ENCODE measurements around the gene LRRK2. TPM values are rescaled to one million over a fixed set of nuclear protein-coding genes. Genes with fewer than 3 reads are reported as not detected.

Gene LRRK2
- total RNA-seq, 6 experiments from 2014 or later: 0.28 to 1.6 (median 1.2) TPM

GRCh38 chr12:40229690-40230651 lies 5.2 kb downstream of the LRRK2 start:
- no peaks in the 10 kb centered on the region for H3K9me3 Mint-ChIP-seq
- TF ChIP-seq, protein P1, sequence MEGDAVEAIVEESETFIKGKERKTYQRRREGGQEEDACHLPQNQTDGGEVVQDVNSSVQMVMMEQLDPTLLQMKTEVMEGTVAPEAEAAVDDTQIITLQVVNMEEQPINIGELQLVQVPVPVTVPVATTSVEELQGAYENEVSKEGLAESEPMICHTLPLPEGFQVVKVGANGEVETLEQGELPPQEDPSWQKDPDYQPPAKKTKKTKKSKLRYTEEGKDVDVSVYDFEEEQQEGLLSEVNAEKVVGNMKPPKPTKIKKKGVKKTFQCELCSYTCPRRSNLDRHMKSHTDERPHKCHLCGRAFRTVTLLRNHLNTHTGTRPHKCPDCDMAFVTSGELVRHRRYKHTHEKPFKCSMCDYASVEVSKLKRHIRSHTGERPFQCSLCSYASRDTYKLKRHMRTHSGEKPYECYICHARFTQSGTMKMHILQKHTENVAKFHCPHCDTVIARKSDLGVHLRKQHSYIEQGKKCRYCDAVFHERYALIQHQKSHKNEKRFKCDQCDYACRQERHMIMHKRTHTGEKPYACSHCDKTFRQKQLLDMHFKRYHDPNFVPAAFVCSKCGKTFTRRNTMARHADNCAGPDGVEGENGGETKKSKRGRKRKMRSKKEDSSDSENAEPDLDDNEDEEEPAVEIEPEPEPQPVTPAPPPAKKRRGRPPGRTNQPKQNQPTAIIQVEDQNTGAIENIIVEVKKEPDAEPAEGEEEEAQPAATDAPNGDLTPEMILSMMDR (IDR thresholded peaks at IDR 0.05): no peak
- no peak overlapping the region for H3K27ac Mint-ChIP-seq
- H3K27me3 Mint-ChIP-seq (ENCODE audit: insufficient read depth): no peaks in the 10 kb centered on the region
- DNase-seq: no peak
- no peaks in the 10 kb centered on the region for H3K36me3 Mint-ChIP-seq (ENCODE audit: low read depth)
- peaks cover 21% of the 10 kb centered on the region for H3K4me1 Mint-ChIP-seq (ENCODE audit: low read depth)
- no peak overlapping the region for H3K4me3 Mint-ChIP-seq

DNA sequence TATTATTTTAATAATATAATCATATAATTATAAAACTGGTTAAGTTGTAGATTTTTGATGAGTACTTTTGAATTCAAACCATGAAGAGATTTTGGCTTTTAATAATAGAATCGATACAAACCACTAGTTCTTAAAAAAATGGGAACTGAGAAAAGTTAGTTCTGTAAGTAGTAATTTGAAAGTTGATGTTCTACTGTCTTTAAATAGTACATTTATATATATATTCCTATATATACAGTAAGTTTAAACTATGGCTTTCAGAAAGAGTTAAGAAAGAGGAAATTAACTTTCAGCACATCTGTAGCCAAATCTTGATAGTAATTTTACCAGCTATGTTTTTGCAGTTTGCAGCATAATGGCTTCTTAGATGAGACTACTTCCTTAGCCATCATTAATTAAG lies 7.8 kb downstream of the LRRK2 start:
- TF ChIP-seq, protein P1 (IDR thresholded peaks at IDR 0.05): no peak
- no peak for DNase-seq
- no peak overlapping the region for H3K4me3 Mint-ChIP-seq
- H3K9me3 Mint-ChIP-seq: no peaks in the 10 kb centered on the region
- no peaks in the 10 kb centered on the region for H3K36me3 Mint-ChIP-seq (ENCODE audit: low read depth)
- no peaks in the 10 kb centered on the region; the same call in 1 of the 2 replicates for H3K27me3 Mint-ChIP-seq (ENCODE audit: insufficient read depth)
- H3K27ac Mint-ChIP-seq: no peak overlapping the region
- H3K4me1 Mint-ChIP-seq (ENCODE audit: low read depth): no peaks in the 10 kb centered on the region

GRCh38 chr12:40233741-40234367 lies 9.1 kb downstream of the LRRK2 start:
- Mint-ChIP-seq H3K36me3 (ENCODE audit: low read depth) (no peaks in the 10 kb centered on the region), H3K4me1 (ENCODE audit: low read depth) (no peaks in the 10 kb centered on the region), H3K27ac (no peak overlapping the region), H3K9me3 (no peaks in the 10 kb centered on the region), H3K27me3 (ENCODE audit: insufficient read depth) (no peaks in the 10 kb centered on the region; the same call in none of the 2 replicates), H3K4me3 (no peak overlapping the region)
- no peak for DNase-seq
- TF ChIP-seq, protein P1 (IDR thresholded peaks at IDR 0.05): no peak

DNA sequence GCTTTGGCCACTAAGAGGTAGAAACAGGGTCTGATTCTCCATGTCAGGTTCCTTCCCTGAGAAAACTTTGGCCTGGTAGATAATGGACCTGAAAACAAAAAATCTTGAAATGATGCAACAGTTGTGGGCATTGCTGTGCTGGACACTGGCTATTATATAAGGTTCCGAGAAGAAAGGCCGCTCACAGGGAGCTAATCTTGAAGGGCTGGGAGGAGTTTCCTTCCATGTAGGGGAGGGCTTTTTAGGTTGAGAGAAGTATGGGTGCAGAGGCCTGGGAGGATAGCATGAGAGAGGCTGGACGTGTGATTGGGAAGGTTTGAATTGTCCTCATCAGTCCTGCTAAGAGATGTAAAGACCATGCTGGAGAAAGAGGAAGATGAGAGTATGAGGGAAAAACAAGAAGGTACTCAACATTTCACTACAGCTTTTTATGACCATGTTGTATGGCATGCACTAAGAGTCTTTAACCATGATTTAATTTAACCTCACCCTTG lies 11.6 kb downstream of the LRRK2 start:
- H3K27ac Mint-ChIP-seq: no peak overlapping the region
- no peak overlapping the region for H3K4me3 Mint-ChIP-seq
- H3K27me3 Mint-ChIP-seq (ENCODE audit: insufficient read depth): no peaks in the 10 kb centered on the region; the same call in none of the 2 replicates
- DNase-seq: no peak
- TF ChIP-seq, protein P1 (IDR thresholded peaks at IDR 0.05): no peak
- H3K36me3 Mint-ChIP-seq (ENCODE audit: low read depth): no peaks in the 10 kb centered on the region
- no peaks in the 10 kb centered on the region for H3K4me1 Mint-ChIP-seq (ENCODE audit: low read depth)
- no peaks in the 10 kb centered on the region for H3K9me3 Mint-ChIP-seq

GRCh38 chr12:40238266-40238902 lies 13.6 kb downstream of the LRRK2 start:
- no peaks in the 10 kb centered on the region for H3K4me1 Mint-ChIP-seq (ENCODE audit: low read depth)
- no peak overlapping the region for H3K4me3 Mint-ChIP-seq
- TF ChIP-seq, protein P1 (IDR thresholded peaks at IDR 0.05): no peak
- no peak for DNase-seq
- no peaks in the 10 kb centered on the region for H3K36me3 Mint-ChIP-seq (ENCODE audit: low read depth)
- no peaks in the 10 kb centered on the region for H3K9me3 Mint-ChIP-seq
- H3K27me3 Mint-ChIP-seq (ENCODE audit: insufficient read depth): no peaks in the 10 kb centered on the region; the same call in none of the 2 replicates
- no peak overlapping the region for H3K27ac Mint-ChIP-seq
